Peyer's patch (tissue), 4 donors: ENCODE data around the gene UBE2D2. TPM values are rescaled to one million over a fixed set of nuclear protein-coding genes. Genes with fewer than 3 reads are reported as not detected.

Experiments
- DNase-seq, 3 donors: peaks; one replicate each; pipeline ENCODE4 v3.0.0-alpha.2; 2017 to 2019
- H3K27ac ChIP-seq, 4 donors: fragments of 200-600 bp; sonication (generic); one replicate each; pipeline ENCODE4 v1.5.1; 2016 to 2019
- H3K27me3 ChIP-seq, 2 donors: fragments of 200-600 bp; sonication (generic); one replicate each; pipeline ENCODE4 v1.5.1; 2019
- H3K36me3 ChIP-seq, 3 donors: fragments of 200-600 bp; sonication (generic); one replicate each; pipeline ENCODE4 v1.5.1; 2016 to 2019
- H3K4me1 ChIP-seq, 4 donors: fragments of 200-600 bp; sonication (generic); one replicate each; pipeline ENCODE4 v1.5.1; 2016 to 2019
- H3K4me3 ChIP-seq, 4 donors: fragments of 200-600 bp; sonication (generic); 1 replicate in 3 of 4; 2 replicates in 1 of 4; pipeline ENCODE4 v1.5.1; 2016 to 2019; ENCODE audit warnings: mild to moderate bottlenecking in 1 of 4
- H3K9me3 ChIP-seq, 4 donors: fragments of 200-600 bp; sonication (generic); one replicate each; pipeline ENCODE4 v1.5.1; 2016 to 2019; ENCODE audit warnings: mild to moderate bottlenecking in 1 of 4
- POLR2A ChIP-seq, 2 donors: fragments of 450-650 bp; IDR thresholded peaks; one replicate each; pipeline ENCODE4 v1.5.1; 2017; ENCODE audit warnings: antibody characterized with exemption in 2 of 2, mild to moderate bottlenecking in 2 of 2, moderate library complexity in 2 of 2
- total RNA-seq, 4 donors: library from RNA; depleted of rRNA; stranded (reverse); fragments of >200 nt; gene quantifications; one replicate each; pipeline ENCODE4 v1.1.0, GENCODE V29; 2016
- TF ChIP-seq, protein P1 (sequence below), 6 experiments: fragments of 450-650 bp in 4 of 6; fragments of 200-600 bp in 2 of 6; sonication (generic) in 1 of 6; IDR thresholded peaks; one replicate each; pipeline ENCODE4 v1.5.1; 2017 to 2019; ENCODE audit warnings: antibody characterized with exemption in 6 of 6, mild to moderate bottlenecking in 3 of 6, moderate library complexity in 1 of 6

The UBE2D2 gene
- total RNA-seq, 4 donors from 2014 or later = 60.2 to 87.9 (median 70.2) TPM

DNA sequence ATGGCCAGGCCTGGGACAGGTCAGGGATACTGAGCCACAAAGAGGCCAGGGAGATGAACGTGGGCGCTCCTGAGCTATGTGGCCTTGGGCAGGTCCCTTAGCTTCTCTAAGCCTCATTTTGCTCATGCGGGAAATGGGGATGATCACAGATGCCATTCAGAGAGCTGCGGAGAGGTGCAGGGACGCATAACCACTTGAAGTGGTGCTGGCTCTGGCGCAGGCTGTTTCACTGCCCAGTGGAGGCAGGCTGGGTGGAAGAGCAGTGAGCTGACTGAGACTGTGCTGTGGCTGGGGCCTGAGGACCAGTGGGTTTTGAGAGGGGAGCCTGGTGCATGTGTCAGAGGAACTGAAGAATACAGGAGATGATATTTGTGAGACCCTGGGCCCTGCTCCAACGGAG, 105.4 kb downstream of the UBE2D2 start:
- no peaks in the 10 kb centered on the region for H3K9me3 ChIP-seq
- H3K36me3 ChIP-seq = no peaks in the 10 kb centered on the region
- peaks cover 0 to 55% (median 38%) of the 10 kb centered on the region in 4 donors for H3K4me1 ChIP-seq
- no peak for TF ChIP-seq POLR2A (IDR thresholded peaks at IDR 0.05)
- TF ChIP-seq, protein P1, sequence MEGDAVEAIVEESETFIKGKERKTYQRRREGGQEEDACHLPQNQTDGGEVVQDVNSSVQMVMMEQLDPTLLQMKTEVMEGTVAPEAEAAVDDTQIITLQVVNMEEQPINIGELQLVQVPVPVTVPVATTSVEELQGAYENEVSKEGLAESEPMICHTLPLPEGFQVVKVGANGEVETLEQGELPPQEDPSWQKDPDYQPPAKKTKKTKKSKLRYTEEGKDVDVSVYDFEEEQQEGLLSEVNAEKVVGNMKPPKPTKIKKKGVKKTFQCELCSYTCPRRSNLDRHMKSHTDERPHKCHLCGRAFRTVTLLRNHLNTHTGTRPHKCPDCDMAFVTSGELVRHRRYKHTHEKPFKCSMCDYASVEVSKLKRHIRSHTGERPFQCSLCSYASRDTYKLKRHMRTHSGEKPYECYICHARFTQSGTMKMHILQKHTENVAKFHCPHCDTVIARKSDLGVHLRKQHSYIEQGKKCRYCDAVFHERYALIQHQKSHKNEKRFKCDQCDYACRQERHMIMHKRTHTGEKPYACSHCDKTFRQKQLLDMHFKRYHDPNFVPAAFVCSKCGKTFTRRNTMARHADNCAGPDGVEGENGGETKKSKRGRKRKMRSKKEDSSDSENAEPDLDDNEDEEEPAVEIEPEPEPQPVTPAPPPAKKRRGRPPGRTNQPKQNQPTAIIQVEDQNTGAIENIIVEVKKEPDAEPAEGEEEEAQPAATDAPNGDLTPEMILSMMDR (IDR thresholded peaks at IDR 0.05) = no peak
- H3K27ac ChIP-seq = peak overlapping the region in 2 of 4 donors; percentile 83 to 92
- DNase-seq = no peak
- no peaks in the 10 kb centered on the region for H3K27me3 ChIP-seq
- no peak overlapping the region for H3K4me3 ChIP-seq

DNA sequence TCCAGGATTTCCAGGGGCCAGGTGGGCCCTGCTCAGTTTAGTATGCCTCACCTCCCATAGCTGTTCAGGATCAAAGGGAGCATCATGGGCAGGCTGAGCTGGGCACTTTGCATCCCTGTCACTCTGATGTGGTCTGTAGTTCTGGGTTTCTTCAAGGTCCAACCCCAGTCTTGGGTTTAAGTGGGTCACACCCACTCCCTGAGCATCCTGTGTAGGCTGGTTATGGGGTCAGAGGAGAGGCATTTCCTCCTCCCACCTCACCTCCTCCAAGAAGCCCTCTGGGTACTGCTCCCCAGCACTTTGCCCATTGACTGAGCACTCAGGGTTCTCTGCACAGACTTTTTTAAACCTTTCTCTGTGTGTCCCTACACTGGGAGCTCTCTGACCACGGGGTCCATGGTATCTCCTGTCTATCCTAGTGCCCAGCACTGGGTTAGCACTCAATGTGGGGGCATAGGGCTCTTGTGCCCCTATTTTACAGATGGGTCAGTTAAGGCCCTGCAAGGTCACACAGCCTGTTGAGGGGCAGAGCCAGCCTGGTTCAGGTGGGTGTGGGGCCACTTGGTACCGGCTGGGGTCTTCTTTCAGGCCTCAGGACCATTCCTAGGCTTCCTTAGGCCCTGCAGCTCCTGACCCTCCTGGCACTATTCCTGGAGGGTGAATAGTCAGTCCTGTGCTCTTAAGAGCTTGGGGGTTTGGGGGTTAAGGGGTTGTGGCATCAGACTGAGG, 106.0 kb downstream of the UBE2D2 start:
- H3K36me3 ChIP-seq = no peaks in the 10 kb centered on the region
- no peak for DNase-seq
- no peak for TF ChIP-seq POLR2A (IDR thresholded peaks at IDR 0.05)
- TF ChIP-seq, protein P1 (IDR thresholded peaks at IDR 0.05) = no peak
- no peaks in the 10 kb centered on the region for H3K9me3 ChIP-seq
- H3K4me1 ChIP-seq = peaks cover 0 to 54% (median 39%) of the 10 kb centered on the region in 4 donors
- no peaks in the 10 kb centered on the region for H3K27me3 ChIP-seq
- peak overlapping the region; percentile 79 to 92 (median 84) for H3K27ac ChIP-seq
- H3K4me3 ChIP-seq = no peak overlapping the region

DNA sequence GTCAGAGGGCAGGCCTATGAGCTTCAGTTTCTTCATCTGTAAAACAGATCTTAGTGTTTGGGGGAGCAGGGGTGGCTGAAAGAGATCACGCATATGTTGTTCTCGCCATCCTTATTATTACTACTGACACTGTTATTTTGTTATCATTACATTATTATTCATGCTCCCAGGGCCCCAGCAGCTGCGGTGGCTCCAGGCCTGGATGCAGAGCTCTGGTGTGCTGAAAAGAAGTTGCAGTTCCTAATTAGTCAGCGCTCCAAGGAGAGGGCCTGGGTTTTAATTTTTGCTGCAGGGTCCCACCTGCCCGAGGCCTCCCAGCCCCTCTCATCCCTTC, 106.6 kb downstream of the UBE2D2 start:
- Histone ChIP-seq H3K36me3 (no peaks in the 10 kb centered on the region), H3K4me1 (peaks cover 0 to 51% (median 39%) of the 10 kb centered on the region in 4 donors), H3K9me3 (no peaks in the 10 kb centered on the region), H3K4me3 (peak overlapping the region; percentile 41 to 64 (median 58)), H3K27me3 (no peaks in the 10 kb centered on the region), H3K27ac (peak overlapping the region; percentile 79 to 92 (median 84))
- DNase-seq = no peak
- no peak for TF ChIP-seq POLR2A (IDR thresholded peaks at IDR 0.05)
- TF ChIP-seq, protein P1 (IDR thresholded peaks at IDR 0.05) = no peak

DNA sequence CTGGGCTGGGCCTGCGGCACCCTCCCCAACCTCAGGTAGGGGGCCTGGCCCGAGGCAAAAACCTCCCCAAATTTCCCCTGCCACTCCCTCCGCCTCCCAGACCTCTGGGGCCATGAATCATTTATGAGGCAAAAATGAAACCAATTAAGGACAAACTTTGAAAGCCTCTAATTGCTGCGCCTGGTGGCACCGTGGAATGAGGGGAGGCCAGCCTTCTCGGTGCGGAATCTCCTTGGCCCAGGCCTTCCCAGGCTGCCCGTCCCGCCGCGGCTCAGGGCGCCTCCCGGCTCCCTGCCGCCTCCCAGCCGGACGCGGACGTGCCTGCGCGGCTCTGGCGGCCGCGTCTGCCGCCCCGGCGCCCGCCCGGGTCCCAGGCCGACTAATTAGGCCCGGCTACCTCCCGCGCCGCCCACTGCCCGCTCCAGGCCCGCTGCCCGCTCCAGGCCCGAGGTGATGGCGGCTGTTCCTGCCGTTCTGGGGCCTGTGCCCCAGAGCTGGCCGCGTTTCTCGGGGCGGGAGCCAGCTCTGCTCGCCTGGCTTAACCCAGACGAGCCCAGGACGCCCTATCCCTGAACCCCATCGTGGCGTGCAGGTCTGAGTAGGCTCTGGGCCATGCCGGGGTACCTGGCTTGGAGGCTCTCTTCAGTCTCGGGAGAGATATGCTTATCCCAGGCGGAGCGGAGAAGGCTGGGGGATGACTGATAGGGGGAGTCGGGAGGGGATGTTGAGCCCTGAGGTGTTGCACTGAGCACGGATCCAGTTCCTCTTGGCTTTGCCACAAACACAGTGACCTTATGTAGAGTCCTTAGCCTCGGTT, 107.1 kb downstream of the UBE2D2 start:
- Histone ChIP-seq H3K27me3 (no peaks in the 10 kb centered on the region), H3K4me3 (peak overlapping the region; percentile 41 to 64 (median 58)), H3K9me3 (no peaks in the 10 kb centered on the region), H3K27ac (peak overlapping the region; percentile 79 to 92 (median 84)), H3K36me3 (no peaks in the 10 kb centered on the region), H3K4me1 (peaks cover 0 to 51% (median 39%) of the 10 kb centered on the region in 4 donors)
- TF ChIP-seq POLR2A (IDR thresholded peaks at IDR 0.05) = no peak
- TF ChIP-seq, protein P1 (IDR thresholded peaks at IDR 0.05) = no peak
- peak in 2 of 3 donors; percentile 18 to 65 for DNase-seq

DNA sequence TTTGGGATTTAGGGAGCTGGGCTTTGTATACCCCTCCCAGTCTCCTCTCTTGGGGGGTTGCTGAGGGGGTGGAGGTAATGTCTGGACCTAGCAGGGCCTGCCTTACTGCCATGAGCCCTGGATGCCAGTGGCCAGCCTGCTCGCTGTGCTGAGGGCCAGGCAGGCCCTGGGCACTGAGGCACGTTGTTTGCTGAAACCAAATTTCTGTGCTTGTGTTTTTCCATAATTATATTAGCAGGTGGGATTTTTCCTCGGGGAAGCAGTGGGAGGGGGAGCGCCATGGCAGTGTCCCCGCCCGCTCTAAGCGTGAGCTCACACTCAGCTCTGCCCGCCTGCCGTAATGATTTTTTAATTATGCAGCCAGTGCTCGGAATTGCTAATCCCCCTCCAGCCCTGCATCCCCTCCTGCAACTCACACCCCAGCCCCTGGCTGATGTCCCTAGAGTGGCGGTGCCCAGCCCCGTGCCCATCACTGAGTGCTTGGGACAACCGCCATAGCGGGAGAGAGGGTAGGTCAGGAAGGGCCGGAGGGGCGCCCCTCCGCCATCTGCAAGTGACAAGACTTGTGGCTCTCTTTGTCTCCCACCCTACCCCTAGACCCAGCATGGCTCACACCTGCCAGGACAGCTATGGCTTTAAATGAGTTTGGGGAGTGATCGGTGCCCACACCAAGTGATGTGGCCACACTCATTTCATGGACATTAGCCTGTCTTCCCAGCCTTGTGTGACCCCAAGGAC, 108.0 kb downstream of the UBE2D2 start:
- no peaks in the 10 kb centered on the region for H3K9me3 ChIP-seq
- no peaks in the 10 kb centered on the region for H3K27me3 ChIP-seq
- H3K4me3 ChIP-seq = peak overlapping the region; percentile 41 to 64 (median 58)
- TF ChIP-seq POLR2A (IDR thresholded peaks at IDR 0.05) = no peak
- TF ChIP-seq, protein P1 (IDR thresholded peaks at IDR 0.05) = no peak
- peak overlapping the region; percentile 79 to 92 (median 84) for H3K27ac ChIP-seq
- H3K36me3 ChIP-seq = no peaks in the 10 kb centered on the region
- DNase-seq = no peak
- peaks cover 0 to 49% (median 35%) of the 10 kb centered on the region in 4 donors for H3K4me1 ChIP-seq
